H1 (cell line): Measurements from ENCODE around the gene BBS9. TPM values are rescaled to one million over a fixed set of nuclear protein-coding genes. Genes with fewer than 3 reads are reported as not detected.

ENCODE experiments used
- CTCF ChIA-PET: fragments of 300-600 bp; sonication (Branson Sonifier 250); formaldehyde crosslinking; loops from one replicate; lab custom pipeline; 2021; ENCODE audit not compliant: partially characterized antibody; lab: Charles Lee
- POLR2A ChIA-PET: fragments of 300-600 bp; sonication (Branson Sonifier 250); formaldehyde crosslinking; loops from one replicate; lab custom pipeline; 2021; ENCODE audit warnings: inconsistent platforms; ENCODE audit not compliant: partially characterized antibody; lab: Charles Lee
- DNase-seq, 2 experiments: peaks; one replicate each; pipeline versions ENCODE4 v3.0.0 to v3.0.0-alpha.2; 2010 to 2022; ENCODE audit warnings: low spot score in 2 of 2, low read depth in 1 of 2, mixed read lengths in 1 of 2
- FAIRE-seq: peaks from 2 replicates; lab custom pipeline; 2011; peaks lifted over from hg19 to GRCh38; lab: Jason Lieb, UNC
- H2AFZ ChIP-seq: 2 replicates; pipeline ENCODE4 v1.8.1; 2012; ENCODE audit warnings: low read length, inconsistent platforms
- H2AK5ac ChIP-seq: 2 replicates; pipeline ENCODE4 v1.6.1; 2013; ENCODE audit warnings: low read depth, low read length
- H2BK120ac ChIP-seq: replicated peaks from 2 replicates; pipeline ENCODE3; 2013; ENCODE audit warnings: low read depth, low read length, inconsistent platforms
- H2BK12ac ChIP-seq: 2 replicates; pipeline ENCODE4 v1.6.1; 2013; ENCODE audit warnings: low read depth, low read length
- H2BK15ac ChIP-seq: 2 replicates; pipeline ENCODE4 v1.6.1; 2013; ENCODE audit warnings: low read length
- H2BK20ac ChIP-seq: 2 replicates; pipeline ENCODE4 v1.6.1; 2013; ENCODE audit warnings: low read length
- H2BK5ac ChIP-seq: 2 replicates; pipeline ENCODE4 v1.6.1; 2013; ENCODE audit warnings: low read depth, low read length
- H3K14ac ChIP-seq: 2 replicates; pipeline ENCODE4 v1.6.1; 2013; ENCODE audit warnings: inconsistent platforms; ENCODE audit not compliant: insufficient read length
- H3K18ac ChIP-seq: 2 replicates; pipeline ENCODE4 v1.6.1; 2013; ENCODE audit warnings: low read length; ENCODE audit errors: extremely low read depth
- H3K23ac ChIP-seq: 2 replicates; pipeline ENCODE4 v1.6.1; 2013; ENCODE audit warnings: inconsistent platforms; ENCODE audit not compliant: insufficient read length
- H3K23me2 ChIP-seq: 2 replicates; pipeline ENCODE4 v1.6.1; 2013; ENCODE audit warnings: low read depth, low read length
- H3K27ac ChIP-seq: 2 replicates; pipeline ENCODE4 v1.6.1; 2011; ENCODE audit warnings: low read depth, low read length, inconsistent platforms
- H3K27me3 ChIP-seq, 4 experiments: replicated peaks in 1 of 4; 1 replicate in 1 of 4; 2 replicates in 3 of 4; pipeline versions ENCODE4 v1.6.1 to v1.8.1; 2011 to 2013; ENCODE audit warnings: low read length in 3 of 4, mild to moderate bottlenecking in 3 of 4, inconsistent platforms in 2 of 4, mixed read lengths in 2 of 4, moderate library complexity in 1 of 4; ENCODE audit not compliant: control insufficient read depth in 3 of 4, insufficient read depth in 3 of 4; ENCODE audit errors: extremely low read depth in 1 of 4
- H3K36me3 ChIP-seq, 4 experiments: 2 replicates each; pipeline versions ENCODE4 v1.6.1 to v1.8.1; 2011 to 2013; ENCODE audit warnings: mild to moderate bottlenecking in 4 of 4, low read length in 3 of 4, moderate library complexity in 2 of 4, control low read depth in 1 of 4, inconsistent platforms in 1 of 4; ENCODE audit not compliant: insufficient read depth in 4 of 4, control insufficient read depth in 2 of 4
- H3K4ac ChIP-seq: replicated peaks from 2 replicates; pipeline ENCODE3; 2013; ENCODE audit warnings: low read length, low read depth, mixed read lengths, inconsistent platforms; ENCODE audit not compliant: insufficient read length
- H3K4me1 ChIP-seq, 4 experiments: replicated peaks in 1 of 4; 1 replicate in 1 of 4; 2 replicates in 3 of 4; pipeline versions ENCODE4 v1.6.1 to v1.8.1; 2011 to 2013; ENCODE audit warnings: low read length in 3 of 4, inconsistent platforms in 2 of 4, mixed read lengths in 1 of 4; ENCODE audit not compliant: insufficient read depth in 4 of 4, control insufficient read depth in 3 of 4
- H3K4me2 ChIP-seq, 2 experiments: 2 replicates each; pipeline versions ENCODE4 v1.6.1 to v1.8.1; 2011 to 2013; ENCODE audit warnings: low read depth in 2 of 2, low read length in 2 of 2, control low read depth in 1 of 2, inconsistent platforms in 1 of 2, mild to moderate bottlenecking in 1 of 2; ENCODE audit not compliant: insufficient read depth in 1 of 2
- H3K4me3 ChIP-seq, 4 experiments: fragments of 200-600, 300-600 bp in 1 of 4; sonication (generic), shearing (Covaris generic), sonication (Bioruptor Twin) in 1 of 4; 2 replicates each; pipeline versions ENCODE4 v1.5.1 to v1.8.1; 2011 to 2016; ENCODE audit warnings: low read length in 4 of 4, low read depth in 3 of 4, control low read depth in 2 of 4, inconsistent platforms in 2 of 4, mild to moderate bottlenecking in 2 of 4, mixed read lengths in 1 of 4, moderate library complexity in 1 of 4; ENCODE audit not compliant: insufficient read depth in 2 of 4; ENCODE audit errors: extremely low read depth in 1 of 4
- H3K56ac ChIP-seq: replicated peaks from 2 replicates; pipeline ENCODE3; 2013; ENCODE audit warnings: low read depth, mild to moderate bottlenecking, mixed read lengths, low read length, inconsistent platforms; ENCODE audit not compliant: insufficient read length
- H3K79me1 ChIP-seq: 2 replicates; pipeline ENCODE4 v1.6.1; 2013; ENCODE audit warnings: low read depth, low read length, control low read depth
- H3K79me2 ChIP-seq, 2 experiments: 2 replicates each; pipeline versions ENCODE4 v1.6.1 to v1.8.1; 2012 to 2013; ENCODE audit warnings: low read length in 2 of 2, mild to moderate bottlenecking in 2 of 2, inconsistent platforms in 1 of 2; ENCODE audit not compliant: insufficient read depth in 2 of 2, control insufficient read depth in 1 of 2
- H3K9ac ChIP-seq, 4 experiments: replicated peaks in 1 of 4; 1 replicate in 1 of 4; 2 replicates in 3 of 4; pipeline versions ENCODE4 v1.6.1 to v1.8.1; 2011 to 2013; ENCODE audit warnings: low read depth in 3 of 4, low read length in 3 of 4, control low read depth in 2 of 4, mild to moderate bottlenecking in 2 of 4, moderate library complexity in 2 of 4, inconsistent platforms in 1 of 4; ENCODE audit errors: extremely low read depth in 1 of 4
- H3K9me3 ChIP-seq, 2 experiments: 2 replicates each; pipeline versions ENCODE4 v1.6.1 to v1.8.1; 2012 to 2013; ENCODE audit warnings: mild to moderate bottlenecking in 2 of 2, moderate library complexity in 2 of 2, control low read depth in 1 of 2, inconsistent platforms in 1 of 2, low read depth in 1 of 2, low read length in 1 of 2, mixed read lengths in 1 of 2; ENCODE audit not compliant: insufficient read depth in 2 of 2
- H4K20me1 ChIP-seq, 2 experiments: replicated peaks in 1 of 2; 2 replicates each; pipeline versions ENCODE3 to v1.8.1; 2011 to 2013; ENCODE audit warnings: inconsistent platforms in 2 of 2, low read length in 2 of 2, mild to moderate bottlenecking in 1 of 2; ENCODE audit not compliant: insufficient read depth in 2 of 2, control insufficient read depth in 1 of 2
- H4K5ac ChIP-seq: 2 replicates; pipeline ENCODE4 v1.6.1; 2013; ENCODE audit warnings: low read length, low read depth, mixed read lengths, inconsistent platforms; ENCODE audit not compliant: insufficient read length
- H4K8ac ChIP-seq: 2 replicates; pipeline ENCODE4 v1.8.0; 2013; ENCODE audit warnings: mild to moderate bottlenecking, moderate library complexity, low read length, inconsistent platforms; ENCODE audit not compliant: insufficient read depth; ENCODE audit errors: extremely low read depth
- H4K91ac ChIP-seq: replicated peaks from 2 replicates; pipeline ENCODE3; 2013; ENCODE audit warnings: low read length, mixed read lengths, inconsistent platforms; ENCODE audit not compliant: insufficient read length
- BACH1 ChIP-seq: IDR thresholded peaks from 2 replicates; pipeline ENCODE4 v1.6.1; 2012; ENCODE audit warnings: low read length, improper control_type of control experiment
- BRCA1 ChIP-seq: IDR thresholded peaks from 2 replicates; pipeline ENCODE4 v1.6.1; 2012; ENCODE audit warnings: low read depth, low read length, improper control_type of control experiment
- CHD1 ChIP-seq: IDR thresholded peaks from 2 replicates; pipeline ENCODE4 v1.6.1; 2012; ENCODE audit warnings: low read depth, low read length, improper control_type of control experiment
- CTBP2 ChIP-seq: IDR thresholded peaks from 2 replicates; pipeline ENCODE4 v1.7.0; 2011; ENCODE audit warnings: borderline replicate concordance, mild to moderate bottlenecking, moderate library complexity, mixed read lengths, low read length; ENCODE audit not compliant: insufficient read depth, insufficient read length
- KDM1A ChIP-seq: fragments of 200-600, 300-600 bp; sonication (generic); IDR thresholded peaks from 2 replicates; pipeline ENCODE4 v1.7.1; 2016; ENCODE audit warnings: mild to moderate bottlenecking, low read length, borderline replicate concordance
- KDM5A ChIP-seq: fragments of 200-600 bp; IDR thresholded peaks from 2 replicates; pipeline ENCODE4 v1.7.1; 2012; ENCODE audit warnings: mild to moderate bottlenecking, low read length, inconsistent platforms, mixed read lengths
- PHF8 ChIP-seq: fragments of 200-600 bp; sonication (generic); conservative IDR thresholded peaks from 2 replicates; pipeline ENCODE4 v1.7.1; 2012; ENCODE audit warnings: low read depth, mild to moderate bottlenecking, inconsistent platforms, low read length, moderate library complexity
- RBBP5 ChIP-seq: IDR thresholded peaks from 2 replicates; pipeline ENCODE4 v1.7.1; 2012; ENCODE audit warnings: low read depth, mild to moderate bottlenecking, inconsistent platforms, low read length, moderate library complexity, borderline replicate concordance
- SP4 ChIP-seq: IDR thresholded peaks from 2 replicates; pipeline ENCODE4 v1.6.1; 2012; ENCODE audit warnings: low read length, inconsistent platforms
- WGBS, 2 experiments: shearing (Covaris generic) in 1 of 2; methylation state at CpG; one replicate each; pipeline versions ENCODE4 v1.1.6 to v1.1.7; 2013 to 2015; ENCODE audit warnings: low lambda C conversion rate in 2 of 2, mixed read lengths in 2 of 2, inconsistent platforms in 1 of 2, low coverage in 1 of 2, missing lambda C conversion rate in 1 of 2; ENCODE audit not compliant: insufficient replicate concordance in 2 of 2, insufficient coverage in 1 of 2, insufficient read length in 1 of 2; ENCODE audit errors: extremely low coverage in 1 of 2, missing lambda C conversion rate in 1 of 2; 5-methylcytosine and 5-hydroxymethylcytosine counted together
- polyA plus RNA-seq, 7 experiments: library from polyadenylated mRNA; depleted of rRNA in 3 of 7; stranded (reverse) in 5 of 7; unstranded in 2 of 7; fragments of >200 nt in 5 of 7; fragments of 200-250 nt in 2 of 7; gene quantifications; 1 replicate in 5 of 7; 2 replicates in 1 of 7; 4 replicates in 1 of 7; pipeline versions ENCODE4 v1.2.1 to v1.2.3, GENCODE V29; 2011 to 2013; ENCODE audit warnings: missing spikeins in 2 of 7, mixed read lengths in 2 of 7
- total RNA-seq: library from RNA; stranded (reverse); fragmentation: NEBNext Ultra II Directional; extraction: Animal tissue kit (Norgen Biotek cat#: 25700); gene quantifications from 2 replicates; pipeline ENCODE4 v1.2.1, GENCODE V29; 2021

The BBS9 gene
- total and polyA plus RNA-seq, 2 of the 8 experiments (the other 6 are each of a cell fraction or from before 2014, with no cell fraction given) = 22.3 to 37.0 TPM

GRCh38 chr7:33448035-33448434 is 318.7 kb downstream of the BBS9 start:
- Histone ChIP-seq H3K27ac (no peak overlapping the region), H3K79me1 (no peaks in the 10 kb centered on the region; the same call in 1 of the 2 replicates), H3K36me3 (no peaks in the 10 kb centered on the region), H4K20me1 (no peaks in the 10 kb centered on the region), H3K4me1 (no peaks in the 10 kb centered on the region), H4K91ac (no peak overlapping the region), H3K4me3 (no peak overlapping the region), H2BK15ac (no peak overlapping the region), H2BK5ac (no peak overlapping the region), H3K23me2 (no peaks in the 10 kb centered on the region), H3K23ac (no peak overlapping the region), H2BK20ac (no peak overlapping the region), H4K5ac (no peak overlapping the region), H3K9ac (no peak overlapping the region), H3K18ac (no peak overlapping the region), H3K56ac (no peak overlapping the region), H2BK12ac (no peak overlapping the region), H3K79me2 (no peaks in the 10 kb centered on the region), H3K4me2 (no peak overlapping the region), H2AFZ (no peak overlapping the region), H4K8ac (no peak overlapping the region), H3K27me3 (no peaks in the 10 kb centered on the region), H2BK120ac (no peak overlapping the region), H3K9me3 (no peaks in the 10 kb centered on the region), H2AK5ac (no peak overlapping the region), H3K4ac (no peak overlapping the region), H3K14ac (no peak overlapping the region)
- TF ChIP-seq CHD1 (no peak), SP4 (no peak), RBBP5 (no peak), BACH1 (no peak), KDM5A (no peak), CTBP2 (no peak), KDM1A (no peak), BRCA1 (no peak), PHF8 (no peak)
- FAIRE-seq (no peak), DNase-seq (no peak)
- 86% methylated on average over 6 of the region's 6 CpGs; no CpG with 5 or more reads in 1 of the 2 experiments for WGBS, 2 experiments
- ChIA-PET CTCF (interaction anchor here (1.0 to 1.7 kb wide), 2 partner anchors 11 to 114 kb away, joined by 3 to 6 read pairs; no protein-coding TSS in a partner anchor), POLR2A (no interaction called here)
